Germinal center (tissue), 1 donor: ENCODE results near the gene MPZL2.
A peak's percentile ranks its signal among the peaks of the same experiment; 100 is the strongest.

Experiments used
- DNase-seq: peaks from one replicate; pipeline ENCODE4 v3.0.0; 2012; ENCODE audit warnings: mixed read lengths, low spot score

Gene MPZL2

DNA sequence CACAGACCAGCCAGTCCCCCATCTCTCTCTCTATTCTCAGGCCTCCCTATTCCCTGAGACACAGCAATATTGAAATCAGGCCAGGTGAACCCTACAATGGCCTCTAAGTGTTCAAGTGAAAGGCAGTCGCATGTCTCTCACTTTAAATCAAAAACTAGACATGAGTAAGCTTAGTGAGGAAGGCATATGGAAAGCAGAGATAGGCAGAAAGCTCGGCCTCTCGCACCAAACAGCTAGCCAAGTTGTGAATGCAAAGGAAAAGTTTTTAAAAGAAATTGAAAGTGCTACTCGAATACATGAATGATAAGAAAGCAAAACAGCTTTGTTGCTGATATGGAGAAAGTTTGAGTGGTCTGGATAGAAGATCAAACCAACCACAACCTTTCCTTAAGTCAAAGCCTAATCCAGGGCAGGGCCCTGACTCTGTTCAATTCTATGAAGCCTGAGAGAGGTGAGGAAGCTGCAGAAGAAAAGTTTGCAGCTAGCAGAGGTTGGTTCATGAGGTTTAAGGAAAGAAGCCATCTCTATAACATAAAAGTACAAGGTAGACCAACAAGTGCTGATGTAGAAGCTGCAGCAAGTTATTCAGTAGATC, 19.8 kb upstream of the MPZL2 start:
- DNase-seq, result no peak

DNA sequence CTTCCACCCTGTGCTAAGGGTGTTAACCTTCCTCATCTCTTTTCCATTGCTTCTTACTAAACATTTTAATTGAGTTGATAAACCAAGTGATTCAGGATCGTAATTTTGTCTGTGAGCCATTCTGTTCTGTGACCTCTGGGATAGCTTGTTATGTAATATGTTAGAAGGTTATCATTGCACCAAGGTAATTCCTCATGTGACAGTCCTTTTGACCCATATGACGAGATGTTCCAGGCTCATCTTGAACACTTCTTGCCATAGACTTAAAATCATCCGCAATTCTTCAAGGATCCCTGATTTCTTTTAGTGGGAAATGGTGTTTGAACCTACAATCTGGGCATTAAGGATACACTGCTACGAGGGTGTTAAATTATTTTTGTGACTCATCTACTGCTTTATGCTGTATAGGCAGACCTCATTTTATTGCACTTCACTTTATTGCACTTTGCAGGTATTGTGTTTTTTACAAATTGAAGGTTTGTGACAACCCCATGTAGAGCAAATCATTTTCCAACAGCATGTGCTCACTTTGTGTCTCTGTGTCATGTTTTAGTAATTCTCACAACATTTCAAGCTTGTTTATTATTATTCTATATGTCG, 19.0 kb upstream of the MPZL2 start:
- no peak for DNase-seq

DNA sequence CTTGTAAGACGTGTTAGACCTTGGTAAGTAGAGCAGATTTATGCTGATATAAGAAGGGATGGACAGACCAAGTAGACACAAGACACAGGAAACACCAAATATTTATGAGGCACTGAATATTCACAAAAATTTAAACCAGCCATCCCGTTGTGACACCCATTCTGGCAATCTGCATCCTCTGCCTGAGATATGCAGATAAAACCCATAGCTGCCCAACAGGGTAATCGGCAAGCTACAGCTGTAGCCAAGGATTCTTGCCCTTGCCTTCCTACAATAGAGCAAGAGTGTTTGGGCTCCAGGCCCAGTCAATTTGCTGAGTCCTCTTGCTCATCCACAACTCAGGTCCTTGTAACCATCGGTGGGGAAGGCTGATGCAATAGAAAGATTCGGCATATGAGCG, 18.5 kb upstream of the MPZL2 start:
- DNase-seq, result no peak

DNA sequence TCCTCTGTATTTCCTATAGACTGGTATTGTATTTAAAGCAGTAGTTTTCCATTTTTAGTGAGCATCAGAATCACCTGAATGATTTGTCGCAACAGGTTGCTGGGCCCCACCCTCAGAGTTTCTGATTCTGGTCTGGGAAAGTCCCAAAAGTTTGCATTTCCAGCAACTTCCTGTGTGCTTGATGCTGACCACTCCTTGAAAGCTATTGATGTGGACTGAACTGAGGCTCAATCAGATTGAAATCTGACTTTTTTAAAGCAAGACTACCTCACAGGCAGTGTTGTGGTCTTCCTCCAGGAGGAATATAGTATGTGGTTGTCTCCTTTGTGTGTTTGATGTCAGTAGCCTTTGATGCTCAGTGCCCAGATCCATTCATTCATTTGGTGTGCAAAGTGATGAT, 17.2 kb upstream of the MPZL2 start:
- DNase-seq, result no peak

DNA sequence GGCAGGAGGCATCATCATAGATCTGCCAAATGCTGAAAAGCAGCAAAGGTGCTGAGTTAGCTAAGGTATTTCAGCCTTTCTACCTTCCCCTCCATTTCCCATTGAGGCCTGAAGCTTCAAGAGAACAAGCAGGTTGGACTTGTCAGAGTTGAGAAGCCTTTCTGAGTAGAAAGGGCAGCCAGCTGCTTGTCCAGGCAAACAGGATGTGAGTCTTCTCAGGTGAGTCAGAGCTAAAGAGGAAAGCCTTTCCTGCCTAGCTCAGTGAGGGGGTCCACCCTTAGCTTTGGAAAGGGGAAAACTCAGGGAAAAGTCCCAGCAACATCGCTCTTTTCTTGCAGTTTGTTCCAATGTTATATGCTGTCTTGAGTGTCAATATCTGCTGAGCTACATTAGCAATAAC, 13.2 kb upstream of the MPZL2 start:
- no peak for DNase-seq

DNA sequence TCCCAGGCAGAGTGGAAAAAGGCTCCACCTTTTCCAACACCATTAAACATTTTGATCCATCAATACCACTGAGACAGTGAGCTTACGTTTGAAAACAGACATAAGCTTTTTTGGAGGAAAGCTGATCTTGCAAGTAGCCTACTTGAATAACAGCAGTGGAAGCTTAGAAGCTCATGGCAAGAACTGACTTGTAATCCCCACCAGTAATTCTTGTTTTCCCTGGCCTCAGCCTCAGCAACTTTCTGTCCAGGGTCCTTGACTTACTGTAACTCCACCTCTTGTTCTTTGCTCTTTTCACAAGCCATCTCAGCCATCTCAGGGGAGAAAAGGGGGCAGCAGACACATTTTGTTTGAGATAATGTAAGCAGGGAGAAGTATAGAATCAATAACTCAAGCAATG, 12.3 kb upstream of the MPZL2 start:
- DNase-seq, result no peak

DNA sequence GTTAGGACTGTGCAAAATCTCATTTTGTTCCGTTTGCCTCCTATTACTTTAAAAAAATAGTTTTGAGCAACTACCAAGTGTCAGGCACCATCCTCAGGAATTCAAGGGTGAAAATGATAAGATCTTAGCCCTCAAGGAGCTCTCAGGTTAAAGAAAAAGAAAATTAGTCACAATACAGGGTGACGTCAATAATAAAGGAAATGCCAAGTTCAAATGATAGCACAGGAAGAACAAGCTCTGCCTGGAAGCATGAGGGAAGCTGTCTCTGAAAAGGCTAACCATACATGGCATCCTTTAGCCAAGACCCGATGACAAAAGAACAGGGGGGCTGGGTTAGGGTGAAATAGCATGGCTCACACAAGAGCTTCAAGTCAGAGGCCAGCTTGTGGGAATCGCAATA, 11.1 kb upstream of the MPZL2 start:
- DNase-seq, result no peak

DNA sequence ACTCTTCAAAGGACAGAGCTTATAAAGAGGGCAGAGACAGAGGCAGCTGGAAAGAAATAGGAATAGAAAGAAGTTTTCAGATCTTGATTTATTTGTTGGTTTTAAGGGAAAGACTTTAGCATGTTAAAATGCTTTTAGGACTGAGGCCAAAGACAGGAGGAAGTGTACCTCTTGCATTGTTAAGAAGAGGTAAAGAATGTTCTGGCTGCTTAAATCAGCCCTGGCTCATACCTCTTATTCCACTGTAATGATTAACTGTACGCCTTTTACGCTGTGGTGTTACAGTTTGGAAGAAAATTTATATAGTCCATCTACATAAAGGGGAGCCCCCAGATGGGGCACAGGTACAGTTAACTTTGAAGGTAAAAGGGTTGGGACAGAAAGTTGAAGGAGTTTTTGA, 10.1 kb upstream of the MPZL2 start:
- no peak for DNase-seq

DNA sequence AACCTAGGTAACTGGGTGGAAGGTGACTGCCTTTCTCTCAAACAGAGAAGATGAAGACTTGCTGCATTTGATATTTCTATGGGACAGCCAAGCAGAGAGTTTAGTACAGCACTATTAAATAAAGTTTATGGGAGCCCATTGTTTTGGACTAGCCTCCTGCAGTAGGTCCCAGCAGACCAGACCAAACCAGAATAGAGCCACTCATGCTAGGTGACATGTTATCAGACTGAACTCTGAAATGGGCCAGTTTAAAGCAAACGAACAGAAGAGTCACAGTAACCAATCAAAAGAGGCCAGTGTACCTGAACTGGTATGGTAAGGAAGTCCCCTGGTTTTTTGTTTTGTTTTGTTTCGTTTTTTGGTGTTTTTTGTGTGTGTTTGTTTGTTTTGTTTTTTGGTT, 7.9 kb upstream of the MPZL2 start:
- no peak for DNase-seq

DNA sequence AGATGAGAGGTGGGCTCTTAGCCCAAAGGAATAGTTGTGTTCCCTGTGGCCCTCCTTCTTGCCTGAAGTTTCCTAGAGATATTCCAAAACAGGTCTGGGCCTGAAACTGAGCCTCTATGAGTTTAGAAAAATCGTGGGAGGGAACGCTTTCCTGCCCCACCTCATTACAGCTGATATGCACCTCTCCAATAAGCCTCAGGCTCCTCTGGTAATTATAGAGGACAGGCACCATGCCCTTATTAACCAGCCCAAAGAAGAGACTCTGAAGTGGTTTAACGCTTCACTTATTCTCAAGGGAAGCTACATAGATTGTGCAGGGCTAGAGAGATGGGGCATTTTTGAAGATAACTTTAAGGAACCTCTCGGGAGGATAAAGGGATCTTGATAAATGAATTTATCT, 3.4 kb upstream of the MPZL2 start:
- no peak for DNase-seq

DNA sequence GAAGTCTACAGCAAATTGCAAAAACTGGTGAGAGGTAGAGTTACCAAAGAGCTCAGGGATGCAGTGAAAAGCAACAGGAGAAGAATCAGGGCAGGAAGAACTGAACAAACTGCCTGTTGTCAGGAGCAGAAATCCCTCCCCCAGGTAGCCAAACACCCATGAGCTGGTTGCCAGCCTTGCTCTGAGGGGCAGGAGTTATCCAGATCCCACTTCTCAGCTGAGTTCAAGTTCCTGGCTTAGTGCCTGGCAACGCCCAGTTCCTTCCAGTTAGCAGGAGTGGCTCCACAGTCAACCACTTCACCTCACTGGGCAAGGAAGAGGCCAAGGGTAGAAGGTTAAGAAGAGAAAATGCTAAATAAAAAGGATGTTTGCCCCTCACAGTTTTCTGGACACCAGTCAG, 1.9 kb upstream of the MPZL2 start:
- DNase-seq, result no peak

DNA sequence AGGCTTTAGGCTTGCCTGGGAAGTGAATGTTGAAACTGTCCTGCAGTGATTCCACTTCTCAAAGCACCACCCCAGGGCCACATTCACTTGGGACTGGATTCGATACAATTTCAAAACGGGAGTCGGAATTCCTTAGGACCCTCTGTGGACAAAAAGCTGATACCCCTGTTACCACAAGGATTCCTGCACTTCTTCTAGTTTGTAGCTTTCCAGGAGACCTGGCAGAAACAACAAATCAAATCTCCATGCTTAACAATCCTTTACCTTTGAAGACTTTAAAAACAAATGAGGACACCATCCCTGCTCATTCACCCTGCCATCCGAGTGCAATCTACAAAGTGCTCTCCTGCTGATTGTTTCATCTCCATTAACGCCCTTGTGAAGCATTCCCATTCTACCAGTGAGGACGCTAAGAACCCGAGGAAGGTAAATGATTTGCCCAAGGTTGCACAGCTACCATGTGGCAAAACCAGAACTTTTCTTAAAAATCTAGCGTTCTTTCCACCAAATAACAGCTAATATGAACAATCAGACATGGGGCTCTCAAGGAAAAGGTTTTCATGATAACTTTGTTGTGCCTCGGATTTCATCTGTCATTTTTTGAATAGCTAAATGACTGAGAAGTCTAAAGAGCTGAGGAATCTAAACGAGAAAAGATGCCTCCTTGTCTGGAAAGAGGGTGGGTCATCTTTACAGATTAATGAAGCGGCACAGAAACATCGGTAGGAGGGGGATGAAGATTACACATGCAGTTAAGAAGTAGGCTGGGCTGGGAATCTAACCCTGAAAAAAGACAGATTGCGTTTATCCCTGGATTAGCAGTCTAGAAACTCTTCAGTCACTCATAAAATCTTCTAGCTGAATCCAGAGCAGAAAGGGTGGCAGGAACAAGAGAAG, 720 bp upstream of the MPZL2 start:
- DNase-seq, result no peak

DNA sequence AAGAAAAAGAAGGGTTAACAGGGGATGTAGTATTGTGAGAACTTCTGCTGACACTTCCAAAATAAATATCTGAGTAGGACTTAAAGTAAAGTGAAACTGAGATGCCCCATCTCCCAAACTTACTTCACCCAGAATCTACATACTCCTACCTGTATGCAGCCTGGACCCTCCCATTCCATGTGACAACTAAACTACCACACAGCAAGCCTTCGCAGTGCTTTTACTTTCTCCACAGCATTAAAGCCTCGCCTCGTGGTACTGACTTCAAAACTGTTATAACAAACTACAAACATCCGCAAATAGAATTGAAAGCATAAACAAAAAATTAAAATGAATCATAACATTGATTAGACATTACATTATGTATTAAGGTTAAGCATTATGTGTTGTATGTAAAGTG, 985 bp downstream of the MPZL2 start:
- no peak for DNase-seq

DNA sequence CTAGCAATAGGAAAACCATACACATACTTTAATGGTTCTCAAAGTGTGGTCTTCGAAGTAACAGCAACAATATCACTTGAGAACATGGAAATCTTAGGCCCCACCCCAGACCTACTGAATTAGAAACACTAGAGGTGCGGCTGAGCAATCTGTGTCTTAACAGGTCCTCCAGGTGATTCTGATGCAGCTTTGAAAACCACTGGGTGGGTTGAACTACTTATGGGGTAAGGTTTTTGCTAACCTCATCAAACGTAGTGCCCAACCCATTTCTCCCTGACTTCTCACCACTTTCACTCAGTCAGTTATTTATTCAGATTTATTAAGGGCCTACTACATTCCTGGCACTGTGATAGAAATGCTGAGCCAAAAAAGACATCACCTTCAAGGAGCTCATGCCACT, 3.7 kb downstream of the MPZL2 start:
- DNase-seq, result no peak

DNA sequence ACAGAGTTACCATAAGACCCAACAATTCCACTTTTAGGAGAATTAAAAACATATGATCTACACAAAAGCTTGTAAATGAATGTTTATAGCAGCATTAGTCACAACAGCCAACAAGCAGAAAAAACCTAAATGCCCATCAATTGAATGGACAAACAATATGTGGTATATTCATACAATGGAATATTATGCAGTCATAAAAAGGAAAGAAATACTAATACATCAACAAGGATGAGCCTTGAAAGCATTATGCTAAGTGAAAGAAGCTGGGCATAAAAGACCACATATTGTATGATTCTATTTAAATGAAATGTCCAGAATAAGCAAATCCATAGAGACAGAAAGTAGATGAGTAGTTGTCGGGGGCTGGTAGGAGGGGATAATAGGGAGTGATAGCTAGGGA, 5.0 kb downstream of the MPZL2 start:
- DNase-seq, result no peak

DNA sequence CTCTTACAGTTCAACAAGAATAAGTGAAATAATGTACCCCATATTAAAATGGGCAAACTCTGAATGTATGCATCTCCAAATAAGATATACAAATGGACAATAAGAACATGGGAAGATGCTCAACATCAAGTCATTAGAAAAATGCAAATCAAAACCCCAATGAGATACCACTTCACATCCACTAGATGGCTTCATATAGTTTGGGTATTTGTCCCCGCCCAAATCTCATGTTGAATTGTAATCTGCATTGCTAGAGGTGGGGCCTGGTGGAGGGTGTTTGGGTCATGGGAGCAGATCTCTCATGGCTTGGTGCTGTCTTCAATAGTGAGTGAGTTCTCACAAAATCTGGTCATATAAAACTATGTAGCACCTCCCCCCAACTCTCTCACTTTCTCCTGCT, 5.7 kb downstream of the MPZL2 start:
- no peak for DNase-seq

DNA sequence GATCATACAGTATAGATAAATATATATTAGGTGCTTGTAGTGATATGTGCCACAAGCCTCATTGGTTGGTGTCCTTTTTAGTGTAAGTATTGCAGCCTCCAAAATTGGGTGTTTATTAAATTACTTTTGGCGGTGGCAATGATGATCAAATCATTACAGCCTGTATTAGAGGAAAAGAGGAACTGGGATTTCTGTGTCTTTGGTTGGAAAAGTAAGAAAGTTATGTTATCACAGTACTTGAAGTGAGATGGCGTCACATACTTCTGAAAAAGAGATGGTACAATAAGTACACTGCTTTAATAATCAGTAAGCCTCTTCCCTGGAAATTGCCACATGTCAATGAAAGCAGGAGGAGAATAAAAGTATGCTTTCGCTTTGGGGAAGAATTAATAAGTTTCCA, 11.4 kb downstream of the MPZL2 start:
- no peak for DNase-seq

DNA sequence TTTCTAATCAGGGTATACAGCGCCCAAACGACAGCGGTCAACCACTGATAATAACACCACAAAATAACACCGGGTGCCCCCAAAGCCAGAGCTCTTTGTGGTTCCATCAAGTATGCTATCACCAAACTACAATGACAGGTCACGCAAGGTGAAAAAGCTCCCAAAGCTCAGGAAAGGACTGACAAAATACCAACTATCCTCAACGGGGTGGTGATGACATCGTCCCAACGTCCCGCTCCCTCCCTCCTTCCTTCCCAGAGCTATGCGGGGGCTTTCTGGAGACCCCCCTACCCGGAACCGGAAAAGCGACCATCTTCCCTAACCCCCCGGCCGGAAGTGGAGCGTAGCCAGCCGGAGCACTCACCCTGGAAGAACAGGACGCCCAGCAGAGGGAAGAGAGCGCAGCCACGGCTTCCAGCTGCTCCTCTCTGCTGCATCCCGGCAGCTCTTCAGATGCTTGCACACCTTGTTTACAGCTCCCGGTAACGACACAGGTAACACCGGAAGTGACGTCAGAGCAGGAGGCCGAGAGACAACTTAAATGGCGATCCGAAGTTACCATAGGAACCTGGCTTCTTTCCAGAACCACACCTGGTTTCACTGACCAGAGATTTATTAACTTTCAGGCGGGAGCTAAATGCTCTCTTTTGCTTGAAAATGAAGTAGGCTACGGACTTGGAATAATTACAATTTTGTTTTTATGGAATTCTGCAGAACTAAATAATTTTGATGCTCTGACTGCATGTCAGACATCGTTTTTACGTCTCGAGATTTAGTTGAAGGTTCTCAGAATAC, 12.0 kb downstream of the MPZL2 start, which contains the start of gene MPZL3:
Gene MPZL3, minus strand, starts transcription at position 508 of the 795 bp plus-strand sequence. Its CDS starts 71 bp downstream, at position 437.
- peak; percentile 81 for DNase-seq

DNA sequence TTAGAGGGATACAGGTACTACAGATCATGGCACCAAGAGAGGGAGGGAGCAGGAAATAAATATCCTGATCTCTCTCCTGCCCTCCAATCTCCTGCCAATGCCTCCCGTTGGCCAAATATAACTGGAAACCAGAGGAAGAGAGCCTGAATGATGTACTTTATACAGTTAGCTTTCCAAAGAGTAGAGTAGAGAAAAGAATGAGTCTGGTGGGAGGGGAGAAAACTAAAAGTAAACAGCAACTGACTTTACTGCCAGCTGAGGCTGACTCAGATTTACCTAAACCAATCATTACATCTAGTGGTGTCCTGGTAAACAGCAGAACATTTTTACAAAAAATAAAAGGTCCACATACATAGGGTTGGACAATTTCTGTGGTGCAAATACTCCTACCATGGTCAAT, 17.1 kb downstream of the MPZL2 start:
- no peak for DNase-seq

DNA sequence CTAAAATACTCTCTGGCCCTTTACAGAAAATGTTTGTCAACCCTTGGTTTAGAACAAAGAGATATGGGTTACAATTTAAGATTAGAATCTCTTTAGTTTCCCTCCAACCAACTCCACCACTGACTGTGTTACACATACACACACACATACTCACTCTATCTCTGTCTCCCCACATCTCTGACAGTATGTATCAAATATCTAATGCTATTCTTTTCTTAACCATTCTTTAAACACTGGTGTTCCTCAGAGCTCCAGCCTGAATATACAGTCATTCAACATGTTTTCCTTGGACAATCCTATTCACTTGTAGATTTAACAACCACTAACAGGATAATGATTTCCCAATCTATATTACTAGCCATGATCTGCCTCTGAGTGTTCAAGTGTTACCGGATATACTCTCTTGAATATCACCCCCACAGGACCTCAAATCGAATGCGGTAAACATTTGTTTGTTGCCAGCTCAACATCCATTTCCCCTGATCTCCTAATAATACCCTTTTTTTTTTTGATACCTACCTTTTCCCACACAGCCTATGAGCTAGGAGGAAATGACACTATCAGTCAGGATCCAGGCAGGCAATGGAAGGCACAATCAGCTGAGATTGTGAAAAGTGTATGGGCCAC, 18.0 kb downstream of the MPZL2 start:
- no peak for DNase-seq

DNA sequence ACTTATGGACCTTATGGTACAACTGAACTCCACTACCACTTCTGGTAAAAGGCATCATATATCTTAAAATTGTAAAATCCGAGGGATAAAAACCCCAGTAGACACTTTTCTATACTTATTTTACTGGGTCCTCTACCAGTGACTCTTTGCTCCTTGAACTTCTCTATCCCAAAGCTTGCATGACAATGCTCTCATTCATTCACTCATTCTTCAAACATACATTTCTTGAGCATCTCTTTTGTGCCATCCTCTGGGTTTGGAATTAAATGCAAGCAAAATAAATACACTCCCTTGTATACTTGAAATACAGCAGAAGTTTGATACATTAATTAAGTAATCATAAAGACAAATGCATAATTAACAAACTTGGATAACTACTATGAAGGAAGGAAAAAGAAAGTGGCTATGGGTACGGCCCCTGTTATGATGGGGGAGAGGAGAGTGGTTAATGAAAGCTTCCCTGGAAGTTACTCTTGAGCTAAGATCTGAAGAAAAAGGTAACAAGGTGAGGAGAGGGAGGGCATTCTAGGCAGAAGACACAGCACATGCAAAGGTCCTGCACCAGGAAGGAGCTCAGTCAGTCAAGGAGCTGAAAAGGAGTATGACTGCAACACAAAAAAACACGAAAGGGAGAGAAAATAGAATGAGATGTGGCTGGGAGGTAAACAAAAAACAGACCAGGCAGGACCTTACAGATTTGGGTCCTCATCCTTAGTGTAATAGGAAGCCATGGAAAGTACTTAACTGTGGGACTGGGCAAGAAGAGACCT, 19.9 kb downstream of the MPZL2 start:
- no peak for DNase-seq
